ENCODE results near the gene SHC2. TPM values are rescaled to one million over a fixed set of nuclear protein-coding genes. Genes with fewer than 3 reads are reported as not detected.

The SHC2 gene, protein sequence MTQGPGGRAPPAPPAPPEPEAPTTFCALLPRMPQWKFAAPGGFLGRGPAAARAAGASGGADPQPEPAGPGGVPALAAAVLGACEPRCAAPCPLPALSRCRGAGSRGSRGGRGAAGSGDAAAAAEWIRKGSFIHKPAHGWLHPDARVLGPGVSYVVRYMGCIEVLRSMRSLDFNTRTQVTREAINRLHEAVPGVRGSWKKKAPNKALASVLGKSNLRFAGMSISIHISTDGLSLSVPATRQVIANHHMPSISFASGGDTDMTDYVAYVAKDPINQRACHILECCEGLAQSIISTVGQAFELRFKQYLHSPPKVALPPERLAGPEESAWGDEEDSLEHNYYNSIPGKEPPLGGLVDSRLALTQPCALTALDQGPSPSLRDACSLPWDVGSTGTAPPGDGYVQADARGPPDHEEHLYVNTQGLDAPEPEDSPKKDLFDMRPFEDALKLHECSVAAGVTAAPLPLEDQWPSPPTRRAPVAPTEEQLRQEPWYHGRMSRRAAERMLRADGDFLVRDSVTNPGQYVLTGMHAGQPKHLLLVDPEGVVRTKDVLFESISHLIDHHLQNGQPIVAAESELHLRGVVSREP
- polyA plus RNA-seq (2012; rRNA removed) = 0.64 and 0.80 TPM in 2 replicates
- 0.22 and 0.45 TPM in 2 replicates for polyA plus RNA-seq (2012; cell fraction: cytosol; rRNA removed)
- polyA plus RNA-seq (2012; cell fraction: nucleus; rRNA removed) = 3.8 and 7.6 TPM in 2 replicates

DNA sequence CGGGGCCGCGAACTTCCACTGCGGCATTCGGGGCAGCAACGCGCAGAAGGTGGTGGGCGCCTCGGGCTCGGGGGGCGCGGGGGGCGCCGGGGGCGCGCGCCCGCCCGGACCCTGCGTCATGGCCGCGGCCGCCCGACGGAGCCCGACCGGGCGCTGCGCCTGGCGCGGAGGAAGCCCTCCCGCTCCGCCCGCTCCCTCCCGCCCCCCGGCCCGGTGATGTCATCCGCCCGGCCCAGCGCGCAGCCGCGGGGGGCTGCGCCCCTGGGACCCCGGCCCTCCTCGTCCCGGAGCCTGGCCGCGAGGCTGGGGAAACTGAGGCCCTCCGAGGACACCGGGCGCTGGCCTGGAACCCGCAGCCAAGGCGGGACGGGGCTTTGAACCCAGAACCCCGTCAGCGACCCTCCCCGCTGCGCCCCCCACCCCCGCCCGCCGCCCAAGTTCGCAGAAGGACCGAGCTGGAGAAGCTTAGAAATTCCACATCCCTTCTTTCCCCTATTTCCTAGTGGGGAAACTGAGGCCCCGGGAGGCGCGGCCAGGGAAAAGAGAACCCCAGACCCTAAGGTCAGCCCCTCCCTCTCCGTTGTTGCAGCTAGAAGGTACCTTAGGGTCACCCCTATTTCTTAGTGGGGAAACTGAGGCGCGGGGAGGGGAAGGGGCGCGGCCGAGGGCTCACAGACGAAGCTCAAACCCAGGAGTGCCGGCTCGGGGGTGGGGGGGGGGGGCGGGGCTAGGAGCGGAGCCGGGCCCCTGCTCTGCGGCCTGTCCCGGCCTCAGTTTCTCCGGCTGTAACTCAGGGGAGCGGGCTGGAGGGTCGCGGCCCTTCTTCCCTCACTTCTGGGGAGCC is at the start of gene SHC2:
SHC2 (minus strand) TSS at position 157 of the 844 bp plus-strand sequence; CDS start at position 120, 37 bp downstream.
- no peaks in the 10 kb centered on the region for H3F3A ChIP-seq (replicated peaks; ENCODE audit: insufficient read depth)
- peak within 1 kb of the TSS in 1 of 2 experiments; percentile 58; a peak in 1 of 4 replicates for H3K27ac ChIP-seq (ENCODE audit: low read depth in 2 of 2, low read length in 1 of 2)
- TF ChIP-seq NRF1 (IDR thresholded peaks at IDR 0.05; ENCODE audit: low read depth, low read length) = 0 out of 2 replicates have a peak, but pooled peaks have one; percentile 9
- TF ChIP-seq, protein P1, sequence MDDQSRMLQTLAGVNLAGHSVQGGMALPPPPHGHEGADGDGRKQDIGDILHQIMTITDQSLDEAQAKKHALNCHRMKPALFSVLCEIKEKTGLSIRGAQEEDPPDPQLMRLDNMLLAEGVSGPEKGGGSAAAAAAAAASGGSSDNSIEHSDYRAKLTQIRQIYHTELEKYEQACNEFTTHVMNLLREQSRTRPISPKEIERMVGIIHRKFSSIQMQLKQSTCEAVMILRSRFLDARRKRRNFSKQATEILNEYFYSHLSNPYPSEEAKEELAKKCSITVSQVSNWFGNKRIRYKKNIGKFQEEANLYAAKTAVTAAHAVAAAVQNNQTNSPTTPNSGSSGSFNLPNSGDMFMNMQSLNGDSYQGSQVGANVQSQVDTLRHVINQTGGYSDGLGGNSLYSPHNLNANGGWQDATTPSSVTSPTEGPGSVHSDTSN (IDR thresholded peaks at IDR 0.05) = no peak
- H3K9me3 ChIP-seq = no peaks in the 10 kb centered on the region
- ChIA-PET POLR2A (no interaction called here), CTCF (interaction anchor here (0.7 to 1.8 kb wide), 4 partner anchors 46 to 77 kb away, joined by 3 to 5 read pairs (median 4); partner anchors contain the start of gene TPGS1)
- H3K27me3 ChIP-seq (ENCODE audit: insufficient read depth) = peaks cover 12% of the 10 kb centered on the region; the same call in 1 of the 2 replicates
- H2AFZ ChIP-seq (ENCODE audit: low read depth) = no peak within 1 kb of the TSS
- H3K79me2 ChIP-seq (ENCODE audit: insufficient read depth) = no peaks in the 10 kb centered on the region
- H3K9me2 ChIP-seq = no peaks in the 10 kb centered on the region
- 3% methylated on average over 19 of the region's 85 CpGs for WGBS (ENCODE audit: low lambda C conversion rate)
- no peaks in the 10 kb centered on the region for H3K36me3 ChIP-seq (replicated peaks in 1 of 2; ENCODE audit: control insufficient read depth in 1 of 2, insufficient read depth in 2 of 2, low read length in 1 of 2)
- no peaks in the 10 kb centered on the region for H4K20me1 ChIP-seq (ENCODE audit: insufficient read depth)
- peak; percentile 91 for DNase-seq
- no peak within 1 kb of the TSS for H3K9ac ChIP-seq
- peak within 1 kb of the TSS; percentile 15; the same call in 1 of the 2 replicates for H3K4me2 ChIP-seq
- peaks cover 0 to 9% of the 10 kb centered on the region in 2 experiments; a peak in 1 of 4 replicates for H3K4me1 ChIP-seq (ENCODE audit: control insufficient read depth in 1 of 2, insufficient read depth in 2 of 2, low read depth in 1 of 2, low read length in 1 of 2)
- H3K4me3 ChIP-seq (ENCODE audit: low read depth in 2 of 2, low read length in 1 of 2) = peak within 1 kb of the TSS in 1 of 2 experiments; percentile 52; a peak in 2 of 4 replicates

DNA sequence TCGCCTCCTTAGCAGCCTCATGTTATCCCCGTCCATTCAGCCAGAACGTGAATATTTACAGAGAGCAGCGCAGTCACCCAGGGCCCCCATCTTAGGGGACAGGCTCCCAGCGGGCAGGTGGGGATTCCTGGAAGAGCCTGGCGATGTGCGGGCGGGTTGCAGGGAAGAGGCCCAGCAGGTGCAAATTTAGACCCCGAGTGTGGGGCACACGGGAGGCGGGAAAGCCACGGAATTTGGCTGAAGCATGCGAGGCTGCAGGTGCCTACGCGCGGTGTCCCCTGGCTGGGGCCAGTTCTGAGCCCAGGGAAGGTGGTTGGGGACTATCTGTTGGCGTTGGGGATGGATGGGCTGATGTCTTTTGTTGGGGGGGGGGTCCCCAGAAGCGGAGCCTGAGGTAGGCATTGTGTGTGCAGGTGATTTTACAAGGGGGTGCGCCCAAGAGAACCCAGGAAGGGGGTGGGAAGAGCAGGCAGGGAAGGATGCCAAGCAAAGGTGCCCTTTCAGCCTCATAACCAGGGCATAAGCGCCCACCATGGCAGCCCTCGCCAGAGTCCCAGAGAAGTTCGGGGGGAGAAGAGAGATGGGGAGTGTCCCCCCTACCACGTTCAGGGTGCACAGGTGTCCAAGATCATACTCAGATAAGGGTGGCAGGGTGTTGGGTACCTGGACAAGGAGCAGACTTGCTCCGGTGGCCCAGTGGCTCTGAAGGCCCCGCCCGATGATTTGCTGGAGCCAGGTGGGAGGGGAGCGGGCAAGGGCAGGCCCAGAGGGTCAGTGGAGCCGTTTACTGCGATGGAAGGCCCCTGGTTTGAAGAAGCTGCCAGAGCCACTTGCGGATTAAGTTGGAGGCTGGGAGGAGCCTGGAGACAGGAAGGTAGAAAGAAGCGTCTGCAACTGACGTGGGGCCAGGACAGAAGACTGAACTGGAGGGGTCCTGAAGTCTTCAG is 47.6 kb upstream of the SHC2 start:
- H3K9me2 ChIP-seq = no peaks in the 10 kb centered on the region
- CTCF ChIA-PET = interaction anchor here (0.8 to 3.8 kb wide), 6 partner anchors 14 to 125 kb away, joined by 4 to 71 read pairs (median 32); partner anchors contain the start of genes CDC34 and MADCAM1
- peaks cover 5% of the 10 kb centered on the region for H3F3A ChIP-seq (replicated peaks; ENCODE audit: insufficient read depth)
- H3K4me1 ChIP-seq (ENCODE audit: control insufficient read depth in 1 of 2, insufficient read depth in 2 of 2, low read depth in 1 of 2, low read length in 1 of 2) = peaks cover 3 to 13% of the 10 kb centered on the region in 2 experiments; a peak in 1 of 4 replicates
- H3K36me3 ChIP-seq (replicated peaks in 1 of 2; ENCODE audit: control insufficient read depth in 1 of 2, insufficient read depth in 2 of 2, low read length in 1 of 2) = peaks cover 0 to 5% of the 10 kb centered on the region in 2 experiments
- H3K27me3 ChIP-seq (ENCODE audit: insufficient read depth) = no peaks in the 10 kb centered on the region
- no peaks in the 10 kb centered on the region for H3K9me3 ChIP-seq
- no peak for DNase-seq
- H3K9ac ChIP-seq = peak overlapping the region; percentile 97
- H3K4me2 ChIP-seq = peak overlapping the region; percentile 97
- H3K79me2 ChIP-seq (ENCODE audit: insufficient read depth) = peaks cover 16% of the 10 kb centered on the region
- TF ChIP-seq, protein P2, sequence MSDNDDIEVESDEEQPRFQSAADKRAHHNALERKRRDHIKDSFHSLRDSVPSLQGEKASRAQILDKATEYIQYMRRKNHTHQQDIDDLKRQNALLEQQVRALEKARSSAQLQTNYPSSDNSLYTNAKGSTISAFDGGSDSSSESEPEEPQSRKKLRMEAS (IDR thresholded peaks at IDR 0.05; ENCODE audit: low read depth) = no peak
- TF ChIP-seq, protein P3, sequence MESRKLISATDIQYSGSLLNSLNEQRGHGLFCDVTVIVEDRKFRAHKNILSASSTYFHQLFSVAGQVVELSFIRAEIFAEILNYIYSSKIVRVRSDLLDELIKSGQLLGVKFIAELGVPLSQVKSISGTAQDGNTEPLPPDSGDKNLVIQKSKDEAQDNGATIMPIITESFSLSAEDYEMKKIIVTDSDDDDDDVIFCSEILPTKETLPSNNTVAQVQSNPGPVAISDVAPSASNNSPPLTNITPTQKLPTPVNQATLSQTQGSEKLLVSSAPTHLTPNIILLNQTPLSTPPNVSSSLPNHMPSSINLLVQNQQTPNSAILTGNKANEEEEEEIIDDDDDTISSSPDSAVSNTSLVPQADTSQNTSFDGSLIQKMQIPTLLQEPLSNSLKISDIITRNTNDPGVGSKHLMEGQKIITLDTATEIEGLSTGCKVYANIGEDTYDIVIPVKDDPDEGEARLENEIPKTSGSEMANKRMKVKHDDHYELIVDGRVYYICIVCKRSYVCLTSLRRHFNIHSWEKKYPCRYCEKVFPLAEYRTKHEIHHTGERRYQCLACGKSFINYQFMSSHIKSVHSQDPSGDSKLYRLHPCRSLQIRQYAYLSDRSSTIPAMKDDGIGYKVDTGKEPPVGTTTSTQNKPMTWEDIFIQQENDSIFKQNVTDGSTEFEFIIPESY (IDR thresholded peaks at IDR 0.05; ENCODE audit: borderline replicate concordance, low read depth) = no peak
- TF ChIP-seq CHD2 (IDR thresholded peaks at IDR 0.05; ENCODE audit: low read length, partially characterized antibody) (no peak), TAF1 (IDR thresholded peaks at IDR 0.05; ENCODE audit: borderline replicate concordance, low read depth, low read length) (no peak), GATA2 (CRISPR knock-in tag; IDR thresholded peaks at IDR 0.05) (no peak), FOXM1 (IDR thresholded peaks at IDR 0.05; ENCODE audit: low read depth) (no peak), SIN3A (IDR thresholded peaks at IDR 0.05; ENCODE audit: borderline replicate concordance, low read depth, low read length) (no peak), RXRA (IDR thresholded peaks at IDR 0.05; ENCODE audit: borderline replicate concordance, low read depth) (no peak), GABPA (IDR thresholded peaks at IDR 0.05; ENCODE audit: low read depth) (no peak), JUND (IDR thresholded peaks at IDR 0.05) (no peak)
- TF ChIP-seq, protein P4, sequence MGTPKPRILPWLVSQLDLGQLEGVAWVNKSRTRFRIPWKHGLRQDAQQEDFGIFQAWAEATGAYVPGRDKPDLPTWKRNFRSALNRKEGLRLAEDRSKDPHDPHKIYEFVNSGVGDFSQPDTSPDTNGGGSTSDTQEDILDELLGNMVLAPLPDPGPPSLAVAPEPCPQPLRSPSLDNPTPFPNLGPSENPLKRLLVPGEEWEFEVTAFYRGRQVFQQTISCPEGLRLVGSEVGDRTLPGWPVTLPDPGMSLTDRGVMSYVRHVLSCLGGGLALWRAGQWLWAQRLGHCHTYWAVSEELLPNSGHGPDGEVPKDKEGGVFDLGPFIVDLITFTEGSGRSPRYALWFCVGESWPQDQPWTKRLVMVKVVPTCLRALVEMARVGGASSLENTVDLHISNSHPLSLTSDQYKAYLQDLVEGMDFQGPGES (IDR thresholded peaks at IDR 0.05; ENCODE audit: low read depth, low read length) = no peak
- TF ChIP-seq, protein P5, sequence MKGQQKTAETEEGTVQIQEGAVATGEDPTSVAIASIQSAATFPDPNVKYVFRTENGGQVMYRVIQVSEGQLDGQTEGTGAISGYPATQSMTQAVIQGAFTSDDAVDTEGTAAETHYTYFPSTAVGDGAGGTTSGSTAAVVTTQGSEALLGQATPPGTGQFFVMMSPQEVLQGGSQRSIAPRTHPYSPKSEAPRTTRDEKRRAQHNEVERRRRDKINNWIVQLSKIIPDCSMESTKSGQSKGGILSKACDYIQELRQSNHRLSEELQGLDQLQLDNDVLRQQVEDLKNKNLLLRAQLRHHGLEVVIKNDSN (IDR thresholded peaks at IDR 0.05; ENCODE audit: borderline replicate concordance, low read depth) = no peak
- H2AFZ ChIP-seq (ENCODE audit: low read depth) = 0 out of 2 replicates have a peak overlapping the region, but pooled peaks have one; percentile 45
- POLR2A ChIA-PET = no interaction called here
- H4K20me1 ChIP-seq (ENCODE audit: insufficient read depth) = peaks cover 5% of the 10 kb centered on the region; the same call in 1 of the 2 replicates
- peak overlapping the region in 1 of 2 experiments; percentile 44; a peak in 1 of 4 replicates for H3K27ac ChIP-seq (ENCODE audit: low read depth in 2 of 2, low read length in 1 of 2)
- 53% methylated on average over 25 of the region's 32 CpGs for WGBS (ENCODE audit: low lambda C conversion rate)
- H3K4me3 ChIP-seq (ENCODE audit: low read depth in 2 of 2, low read length in 1 of 2) = peak overlapping the region; percentile 96 to 98
